ENCODE data around the gene CACNA1G.
A peak's percentile ranks its signal among the peaks of the same experiment; 100 is the strongest.

The CACNA1G gene

GRCh38 chr17:50548831-50549230 lies 11.7 kb upstream of the CACNA1G start:
- no peak for DNase-seq

GRCh38 chr17:50549256-50549941 lies 11.1 kb upstream of the CACNA1G start:
- no peak for DNase-seq

GRCh38 chr17:50549969-50550368 lies 10.5 kb upstream of the CACNA1G start:
- DNase-seq, result no peak

- peak; percentile 75 for DNase-seq
Measured at GRCh38 chr17:50550661-50551432, 9.7 kb upstream of the CACNA1G start.

DNA sequence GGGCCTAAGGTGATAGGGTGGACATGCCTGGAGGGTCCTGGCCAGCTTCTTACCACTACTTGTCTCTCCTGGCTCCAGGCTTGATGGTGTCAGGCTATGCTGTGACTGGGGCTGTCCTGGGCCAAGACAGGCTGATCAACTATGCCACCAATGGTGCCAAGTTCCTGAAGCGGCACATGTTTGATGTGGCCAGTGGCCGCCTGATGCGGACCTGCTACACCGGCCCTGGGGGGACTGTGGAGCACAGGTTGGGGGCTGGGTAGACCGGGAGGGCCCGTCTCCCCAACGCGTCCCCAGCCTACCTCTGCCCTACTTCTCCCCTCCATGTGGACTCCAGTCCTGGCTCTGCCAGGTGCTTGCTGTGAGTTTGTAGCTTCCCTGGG lies 9.1 kb upstream of the CACNA1G start:
- DNase-seq, result no peak

- DNase-seq, result no peak
Measured at GRCh38 chr17:50551884-50552283, 8.6 kb upstream of the CACNA1G start.

- DNase-seq, result no peak
Measured at GRCh38 chr17:50554201-50554600, 6.3 kb upstream of the CACNA1G start.

- peak; percentile 92 for DNase-seq
Measured at GRCh38 chr17:50556803-50557202, 3.7 kb upstream of the CACNA1G start.

GRCh38 chr17:50557630-50558029 lies 2.9 kb upstream of the CACNA1G start:
- DNase-seq, result peak; percentile 43

DNA sequence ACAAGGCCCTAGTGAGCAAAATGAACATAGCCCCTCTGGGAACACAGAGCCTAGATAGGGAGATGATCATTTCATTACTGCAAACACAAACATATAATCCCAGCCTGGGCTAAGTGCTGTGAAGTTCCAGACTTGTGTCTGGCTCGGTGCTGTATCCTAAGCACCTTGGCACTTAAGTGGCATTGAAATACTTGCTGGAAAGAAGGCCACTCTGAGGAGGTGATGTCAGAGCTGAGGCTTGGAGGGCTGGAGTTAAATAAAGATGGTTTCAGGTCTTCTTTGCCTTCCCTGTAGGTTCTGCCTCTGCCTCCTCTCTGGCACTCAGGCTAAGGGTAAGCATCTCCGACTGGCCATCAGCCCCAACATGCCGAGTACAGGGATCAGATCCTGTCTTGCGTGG lies 2.4 kb upstream of the CACNA1G start:
- DNase-seq, result peak; percentile 39

GRCh38 chr17:50558581-50558940 lies 2.0 kb upstream of the CACNA1G start:
- no peak for DNase-seq

DNA sequence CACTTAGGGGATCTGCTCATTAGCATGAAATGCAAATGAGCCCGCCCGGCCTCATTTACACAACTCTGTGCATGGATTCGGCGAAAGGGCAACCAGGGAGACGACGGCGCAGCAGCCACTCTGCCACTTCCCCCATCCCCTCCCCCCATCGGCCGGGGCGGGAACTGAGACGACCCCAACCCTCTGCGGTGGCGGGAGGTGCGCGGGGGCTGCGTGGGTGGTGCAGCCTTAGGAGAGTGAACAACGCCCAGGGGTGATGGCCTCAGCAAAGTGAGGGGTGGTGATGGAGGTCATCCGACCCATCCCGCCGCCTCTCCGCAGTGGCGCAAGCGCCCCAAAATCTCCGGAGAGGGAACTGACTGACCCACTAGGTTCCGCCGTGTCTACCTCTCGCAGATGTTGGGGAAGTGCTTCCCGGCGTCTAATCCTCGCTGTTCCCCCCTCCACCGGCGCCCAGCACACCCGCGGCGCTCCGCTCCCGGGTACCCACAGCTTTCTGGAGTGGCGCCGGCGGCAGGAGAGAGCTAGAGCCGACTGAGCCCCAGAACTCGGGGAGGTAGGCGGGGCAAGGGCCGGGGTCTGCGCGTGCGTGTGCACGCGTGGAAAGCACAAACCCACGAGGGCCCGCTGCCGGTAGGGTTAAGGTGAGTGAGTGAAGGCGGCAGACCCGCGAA lies 1.4 kb upstream of the CACNA1G start:
- peak; percentile 43 for DNase-seq

- peak; percentile 70 for DNase-seq
Measured at GRCh38 chr17:50559674-50560184, 786 bp upstream of the CACNA1G start.

GRCh38 chr17:50560931-50561745 lies 623 bp downstream of the CACNA1G start:
- DNase-seq, result peak; percentile 53

DNA sequence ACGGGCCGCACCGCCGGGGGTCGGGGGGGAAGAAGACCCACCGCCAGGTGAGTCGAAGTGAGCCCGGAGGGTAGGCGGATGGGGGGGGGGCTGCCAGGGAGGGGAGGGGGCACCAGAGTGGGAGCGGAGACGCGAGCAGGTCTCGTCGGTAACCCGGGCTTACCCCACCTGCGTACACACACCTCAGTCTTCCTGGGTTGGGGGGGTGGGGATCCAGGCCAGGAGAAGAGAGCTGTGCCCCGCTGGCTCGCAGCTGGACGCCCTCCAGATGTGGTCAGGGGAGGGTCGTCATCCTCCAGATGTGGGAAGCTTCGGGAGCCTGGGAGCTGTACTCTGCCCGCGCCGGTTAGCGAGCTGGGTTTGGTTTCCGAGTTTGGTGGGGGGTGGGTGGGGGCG lies 1.2 kb downstream of the CACNA1G start:
- peak; percentile 47 for DNase-seq

GRCh38 chr17:50562242-50563091 lies 2.0 kb downstream of the CACNA1G start:
- peak; percentile 34 for DNase-seq

GRCh38 chr17:50563092-50563511 lies 2.6 kb downstream of the CACNA1G start:
- DNase-seq, result no peak

DNA sequence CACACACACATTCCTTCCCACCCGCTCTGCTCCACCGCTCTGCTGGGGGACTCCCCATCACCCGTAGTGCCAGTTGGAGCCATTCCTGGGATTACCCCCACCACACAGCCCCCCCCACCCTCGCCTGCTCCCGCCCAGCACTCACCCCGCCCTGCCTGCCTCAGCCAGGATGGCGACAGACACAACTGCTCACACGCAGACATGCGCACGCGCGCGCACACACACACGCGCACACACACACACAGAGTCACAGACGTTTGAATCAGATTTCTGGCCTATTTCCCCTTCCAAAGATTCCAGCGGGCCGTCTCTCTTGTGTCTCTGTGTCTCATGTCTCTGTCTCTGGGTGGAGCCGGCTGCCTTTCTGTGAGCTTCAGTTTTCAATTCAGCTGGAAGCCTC lies 4.4 kb downstream of the CACNA1G start:
- peak; percentile 68 for DNase-seq

GRCh38 chr17:50565402-50566350 lies 5.2 kb downstream of the CACNA1G start:
- peak; percentile 60 for DNase-seq

GRCh38 chr17:50566886-50567285 lies 6.4 kb downstream of the CACNA1G start:
- no peak for DNase-seq

- no peak for DNase-seq
Measured at GRCh38 chr17:50568659-50569058, 8.1 kb downstream of the CACNA1G start.

Measured in NCI-H69 (cell line).